GM19099 (cell line): ENCODE measurements around the gene TBCD.

Experiments
- POLR2A ChIP-seq: IDR thresholded peaks from 3 replicates; pipeline ENCODE4 v1.6.1; 2011; ENCODE audit warnings: low read depth; ENCODE audit not compliant: insufficient read length; ENCODE audit errors: extremely low read depth

TBCD gene

GRCh38 chr17:82967268-82968032 lies 215.6 kb downstream of the TBCD start:
- TF ChIP-seq POLR2A: no peak

GRCh38 chr17:82970067-82970466 lies 218.2 kb downstream of the TBCD start:
- TF ChIP-seq POLR2A: no peak

DNA sequence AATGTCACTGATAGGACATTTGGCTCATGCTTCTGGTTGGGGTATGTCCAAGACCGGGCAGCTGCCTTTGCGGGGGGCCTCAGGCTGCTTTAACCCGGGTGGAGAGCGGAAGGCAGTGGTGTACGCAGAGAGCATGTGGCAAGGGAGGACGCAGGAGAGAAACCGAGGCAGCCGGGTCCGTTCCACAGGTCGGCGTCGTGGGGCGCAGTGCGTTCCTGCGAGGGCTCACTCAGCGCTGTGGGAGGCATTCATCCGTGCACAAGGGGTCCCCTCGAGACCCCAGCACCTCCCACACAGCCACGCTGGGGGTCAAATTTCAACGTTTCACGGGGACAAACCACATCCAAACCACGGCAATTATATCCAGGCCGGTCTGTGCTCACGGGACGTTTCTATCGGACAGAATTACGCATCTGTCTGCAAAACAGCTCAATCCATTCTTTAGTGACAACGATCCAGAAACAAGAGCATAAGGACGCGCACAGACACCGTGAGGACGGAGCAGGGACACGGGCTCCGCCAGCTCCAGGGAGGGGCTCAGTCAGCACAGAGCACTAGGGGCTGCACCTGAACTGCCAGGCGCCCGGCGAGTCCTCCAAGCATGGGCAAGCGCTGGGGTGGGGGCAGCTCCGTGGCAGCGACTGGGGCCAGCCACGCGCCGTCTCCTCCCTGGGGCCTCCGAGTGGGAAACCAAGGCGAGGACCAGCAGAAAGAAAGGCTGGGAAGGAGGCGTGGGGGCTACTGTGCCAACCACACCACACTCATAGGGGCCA lies 219.1 kb downstream of the TBCD start:
- no peak for TF ChIP-seq POLR2A

- no peak for TF ChIP-seq POLR2A
Observed at GRCh38 chr17:82972836-82973372, 221.0 kb downstream of the TBCD start.

DNA sequence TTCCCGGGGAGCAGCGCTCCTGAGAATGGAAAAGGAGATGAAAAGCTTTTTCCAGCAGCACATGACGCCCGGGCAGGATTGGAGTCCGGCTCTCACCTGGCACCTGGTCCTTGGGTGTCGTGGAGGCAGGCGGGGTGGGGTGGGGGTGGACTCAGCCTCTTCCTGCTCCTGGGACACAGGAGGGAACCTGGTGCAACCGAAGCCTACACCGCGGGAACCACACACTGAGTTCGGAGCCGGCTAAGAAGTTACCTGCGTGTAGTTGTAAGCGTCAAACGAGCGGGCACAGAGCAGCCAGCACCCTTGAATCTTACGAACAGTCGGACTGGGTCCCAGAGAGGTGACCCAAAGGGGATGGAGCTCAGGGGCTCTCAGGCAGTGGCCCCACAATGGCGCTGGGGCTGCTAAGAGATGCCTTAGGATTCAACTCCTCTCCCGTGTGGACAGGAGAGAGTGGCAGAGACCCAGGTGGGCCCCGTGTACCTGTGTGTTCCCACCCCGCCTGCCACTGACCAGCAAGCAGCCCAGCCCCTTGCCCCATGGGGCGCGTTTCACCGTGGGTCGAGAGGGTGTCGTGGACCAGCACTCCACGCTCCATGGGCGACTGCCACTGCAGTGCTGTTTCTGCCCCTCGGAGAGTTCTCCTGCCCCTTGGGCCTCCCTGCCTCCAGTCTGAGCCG lies 221.7 kb downstream of the TBCD start:
- no peak for TF ChIP-seq POLR2A

- no peak for TF ChIP-seq POLR2A
Observed at GRCh38 chr17:82974136-82974952, 222.5 kb downstream of the TBCD start.

DNA sequence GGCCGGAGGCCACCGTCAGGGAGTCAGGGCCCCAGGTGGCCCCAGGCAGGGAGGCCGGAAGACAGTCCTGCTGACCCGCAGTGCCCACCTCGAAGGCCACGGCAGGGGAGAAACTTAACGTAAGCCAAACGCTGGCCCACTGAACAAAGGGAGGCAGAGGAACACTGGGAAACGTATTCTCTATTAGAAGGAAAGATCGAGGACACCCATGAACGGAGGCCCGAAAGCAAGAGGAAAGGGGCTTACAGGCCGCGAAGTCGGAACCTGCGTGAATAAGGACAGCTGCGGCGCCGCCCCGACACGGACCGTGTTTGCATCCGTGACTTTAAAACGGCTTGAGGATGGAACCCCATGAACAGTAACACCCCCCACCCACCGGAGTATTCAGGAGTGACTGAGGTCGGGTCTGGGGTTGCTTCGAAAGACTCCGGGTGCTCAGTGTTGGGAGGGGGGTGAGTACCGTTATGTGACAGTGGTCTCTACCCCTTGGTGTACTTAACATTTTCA lies 225.2 kb downstream of the TBCD start:
- no peak for TF ChIP-seq POLR2A

DNA sequence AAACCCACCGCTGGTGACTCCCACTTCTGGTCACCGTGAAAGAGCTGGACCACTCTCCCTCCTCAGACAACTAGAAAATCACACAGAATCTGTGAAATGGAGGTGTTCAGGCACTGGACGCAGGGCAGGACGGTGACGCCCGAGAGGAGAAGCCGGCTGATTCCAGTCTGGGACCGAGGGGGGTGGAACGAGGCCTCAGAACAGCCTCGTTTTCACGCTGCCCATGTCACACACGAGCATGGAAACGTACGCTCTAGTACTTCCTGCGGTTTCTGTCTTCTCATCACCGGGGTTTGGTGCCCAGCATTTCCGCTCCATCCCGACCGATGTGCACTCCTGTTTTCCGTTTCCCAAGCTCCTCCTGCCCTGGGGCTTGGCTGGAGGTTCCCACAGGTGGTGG lies 225.7 kb downstream of the TBCD start:
- no peak for TF ChIP-seq POLR2A

DNA sequence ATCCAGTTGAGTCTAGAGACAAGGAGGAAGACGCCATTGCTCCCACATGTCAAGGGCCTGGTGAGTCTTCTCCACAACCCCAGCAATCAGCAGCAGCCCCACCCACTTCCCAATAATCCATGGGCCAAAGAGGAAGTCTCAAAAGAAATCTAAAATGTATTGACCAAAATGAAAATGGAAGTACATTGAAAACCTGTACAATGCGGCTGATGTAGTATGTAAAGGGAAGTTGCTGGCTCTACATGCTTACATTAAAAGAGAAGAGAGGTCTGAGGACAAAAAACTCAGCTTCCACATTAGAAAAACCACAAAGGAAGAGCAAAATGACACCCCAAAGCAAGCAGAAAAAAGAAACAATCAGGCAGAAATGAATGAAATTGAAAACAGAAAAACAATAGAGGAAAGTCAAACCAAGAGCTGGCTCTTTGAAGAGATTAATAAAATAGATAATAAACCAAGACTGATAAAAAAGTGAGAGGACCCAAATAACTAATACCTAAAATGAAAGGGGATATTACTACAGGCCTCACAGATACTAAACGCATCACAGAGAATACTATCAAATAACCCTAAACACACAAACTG lies 227.0 kb downstream of the TBCD start:
- TF ChIP-seq POLR2A: no peak

GRCh38 chr17:82979718-82980117 lies 227.9 kb downstream of the TBCD start:
- TF ChIP-seq POLR2A: no peak

GRCh38 chr17:82980632-82981031 lies 228.8 kb downstream of the TBCD start:
- TF ChIP-seq POLR2A: no peak

DNA sequence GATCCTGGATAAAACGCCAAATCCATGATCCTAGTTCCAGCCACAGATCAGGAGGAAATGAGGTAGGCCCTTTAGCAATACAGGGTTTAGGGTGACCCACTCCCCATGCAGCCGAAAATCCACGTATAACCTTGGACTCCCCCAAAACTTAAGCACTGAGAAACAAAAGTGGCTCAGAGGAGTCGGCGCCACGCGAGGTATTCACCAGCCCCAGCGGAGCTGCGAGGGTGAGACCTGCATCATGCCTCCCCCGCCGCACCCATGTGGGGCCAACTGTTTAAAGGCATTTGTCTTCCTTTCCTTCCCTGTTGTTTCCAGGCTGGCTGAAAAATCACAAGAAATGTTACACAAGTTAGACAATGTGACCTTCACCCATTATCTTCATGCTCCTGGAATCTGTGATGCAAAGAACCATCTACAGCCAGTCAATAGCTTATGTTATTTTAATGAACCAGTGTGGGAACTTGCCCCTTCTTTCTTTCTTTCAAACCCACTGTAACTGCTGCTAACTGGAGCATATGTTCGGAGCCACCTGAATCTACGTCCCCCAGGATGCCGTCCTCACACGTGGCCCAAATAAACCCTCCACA lies 229.4 kb downstream of the TBCD start:
- no peak for TF ChIP-seq POLR2A

DNA sequence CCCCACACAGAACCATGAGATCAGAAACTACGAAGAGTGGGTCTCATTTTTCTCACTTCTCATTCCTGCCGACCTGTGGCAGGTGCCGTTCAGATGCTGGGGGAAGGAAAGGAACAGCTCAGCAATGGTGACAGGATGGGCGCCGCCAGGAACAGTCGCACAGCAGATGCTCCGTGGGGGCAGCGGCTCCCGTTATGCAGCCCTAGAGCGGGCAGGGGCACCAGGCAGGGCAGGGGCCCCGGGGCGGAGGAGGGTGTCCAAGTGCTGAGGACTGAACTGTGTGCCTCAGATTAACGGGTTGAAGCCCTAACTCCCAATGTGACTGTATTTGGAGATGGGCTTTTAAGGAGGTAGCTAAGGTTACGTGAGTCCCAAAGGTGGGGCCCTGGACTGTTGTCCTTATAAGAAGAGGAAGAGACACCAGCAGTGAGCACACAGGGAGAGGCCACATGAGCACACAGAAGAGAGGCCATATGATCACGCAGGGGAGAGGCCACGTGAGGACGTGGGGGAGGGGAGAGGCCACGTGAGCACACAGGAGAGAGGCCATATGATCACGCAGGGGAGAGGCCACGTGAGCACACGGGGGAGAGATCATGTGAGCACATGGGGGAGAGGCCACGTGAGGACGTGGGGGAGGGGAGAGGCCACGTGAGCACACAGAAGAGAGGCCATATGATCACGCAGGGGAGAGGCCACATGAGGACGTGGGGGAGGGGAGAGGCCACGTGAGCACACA lies 231.8 kb downstream of the TBCD start:
- TF ChIP-seq POLR2A: no peak

GRCh38 chr17:82984751-82985427 lies 233.0 kb downstream of the TBCD start:
- no peak for TF ChIP-seq POLR2A
